ENCODE data around the gene UAP1L1. TPM values are rescaled to one million over a fixed set of nuclear protein-coding genes. Genes with fewer than 3 reads are reported as not detected.

UAP1L1 gene
- total and polyA plus RNA-seq, 9 of the 15 experiments (the other 6 are each of a cell fraction or from before 2014, with no cell fraction given): 0.20 to 8.6 (median 3.7) TPM

- TF ChIP-seq FOXK2 (conservative IDR thresholded peaks at IDR 0.05 in 1 of 2, IDR thresholded peaks at IDR 0.05 in 1 of 2; ENCODE audit: low read depth in 2 of 2): no peak
- no peak for TF ChIP-seq C11orf30 (IDR thresholded peaks at IDR 0.05; ENCODE audit: low read depth)
- no peak for TF ChIP-seq PHB (CRISPR knock-in tag; IDR thresholded peaks at IDR 0.05)
- no peak for TF ChIP-seq ZNF551 (CRISPR knock-in tag; IDR thresholded peaks at IDR 0.05)
- TF ChIP-seq SMAD1 (IDR thresholded peaks at IDR 0.05; ENCODE audit: low read depth, low read length, partially characterized antibody): no peak
- TF ChIP-seq RCOR1 (IDR thresholded peaks at IDR 0.05; ENCODE audit: borderline replicate concordance in 1 of 2, low read depth in 2 of 2, low read length in 2 of 2): no peak
- TF ChIP-seq ZBTB7A (IDR thresholded peaks at IDR 0.05; ENCODE audit: borderline replicate concordance, control insufficient read depth, low read depth, low read length): no peak
- TF ChIP-seq THRB (CRISPR knock-in tag; conservative IDR thresholded peaks at IDR 0.05): no peak
- no peak for TF ChIP-seq IRF1 (CRISPR knock-in tag; IDR thresholded peaks at IDR 0.05; ENCODE audit: borderline replicate concordance)
- no peak for TF ChIP-seq HES1 (IDR thresholded peaks at IDR 0.05; ENCODE audit: low read depth)
- TF ChIP-seq MIER1 (IDR thresholded peaks at IDR 0.05; ENCODE audit: low read depth): no peak
- TF ChIP-seq NFIC (IDR thresholded peaks at IDR 0.05): no peak
- no peak for TF ChIP-seq YBX1 (IDR thresholded peaks at IDR 0.05)
These were observed 28.7 kb downstream of the UAP1L1 start (continued) for GRCh38 chr9:137105814-137106661.

Data from K562 (cell line).